IMR-90 (cell line): Measurements from ENCODE around the gene TNRC18.

ENCODE experiments used
- FOS ChIP-seq: fragments of 150-350 bp; IDR thresholded peaks from 2 replicates; pipeline ENCODE4 v1.6.1; 2016; ENCODE audit warnings: low read depth, low read length
- MAZ ChIP-seq: IDR thresholded peaks from 2 replicates; pipeline ENCODE4 v1.6.1; 2012; ENCODE audit warnings: low read depth, mild to moderate bottlenecking, low read length, improper control_type of control experiment, moderate library complexity, borderline replicate concordance
- POLR2A ChIP-seq: IDR thresholded peaks from 2 replicates; pipeline ENCODE4 v1.6.1; 2012; ENCODE audit warnings: mild to moderate bottlenecking, low read depth, low read length
- RCOR1 ChIP-seq: IDR thresholded peaks from 2 replicates; pipeline ENCODE4 v1.6.1; 2012; ENCODE audit warnings: mild to moderate bottlenecking, low read length, improper control_type of control experiment; ENCODE audit not compliant: insufficient replicate concordance
- RFX5 ChIP-seq: IDR thresholded peaks from 2 replicates; pipeline ENCODE4 v1.8.0; 2012; ENCODE audit warnings: low read depth, mild to moderate bottlenecking, low read length, moderate library complexity
- TF ChIP-seq, protein P1 (sequence below): conservative IDR thresholded peaks from 2 replicates; pipeline ENCODE4 v1.5.1; 2012; ENCODE audit warnings: mild to moderate bottlenecking, low read depth, low read length, improper control_type of control experiment

GRCh38 chr7:5276611-5277010 is 147.0 kb downstream of the TNRC18 start:
- no peak for TF ChIP-seq POLR2A
- TF ChIP-seq, protein P1, sequence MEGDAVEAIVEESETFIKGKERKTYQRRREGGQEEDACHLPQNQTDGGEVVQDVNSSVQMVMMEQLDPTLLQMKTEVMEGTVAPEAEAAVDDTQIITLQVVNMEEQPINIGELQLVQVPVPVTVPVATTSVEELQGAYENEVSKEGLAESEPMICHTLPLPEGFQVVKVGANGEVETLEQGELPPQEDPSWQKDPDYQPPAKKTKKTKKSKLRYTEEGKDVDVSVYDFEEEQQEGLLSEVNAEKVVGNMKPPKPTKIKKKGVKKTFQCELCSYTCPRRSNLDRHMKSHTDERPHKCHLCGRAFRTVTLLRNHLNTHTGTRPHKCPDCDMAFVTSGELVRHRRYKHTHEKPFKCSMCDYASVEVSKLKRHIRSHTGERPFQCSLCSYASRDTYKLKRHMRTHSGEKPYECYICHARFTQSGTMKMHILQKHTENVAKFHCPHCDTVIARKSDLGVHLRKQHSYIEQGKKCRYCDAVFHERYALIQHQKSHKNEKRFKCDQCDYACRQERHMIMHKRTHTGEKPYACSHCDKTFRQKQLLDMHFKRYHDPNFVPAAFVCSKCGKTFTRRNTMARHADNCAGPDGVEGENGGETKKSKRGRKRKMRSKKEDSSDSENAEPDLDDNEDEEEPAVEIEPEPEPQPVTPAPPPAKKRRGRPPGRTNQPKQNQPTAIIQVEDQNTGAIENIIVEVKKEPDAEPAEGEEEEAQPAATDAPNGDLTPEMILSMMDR: no peak
- TF ChIP-seq FOS: no peak
- TF ChIP-seq RFX5: no peak
- no peak for TF ChIP-seq RCOR1
- TF ChIP-seq MAZ: no peak
